HG03108 (cell line): Measurements from ENCODE around the gene EHMT1.
"Not testable (repeated sequence)": the region's sequence is repeated elsewhere in the genome, so short reads cannot be mapped to it uniquely, and the experiment has no call there.

Experiments used
- ATAC-seq: cut with Tn5 transposase; IDR thresholded peaks from one replicate; pipeline ENCODE4 v1.9.1; 2021; ENCODE audit warnings: moderate library complexity; ENCODE audit not compliant: unreplicated experiment

EHMT1 gene

GRCh38 chr9:137838576-137838975, 219.8 kb downstream of the EHMT1 start:
- no peak for ATAC-seq

GRCh38 chr9:137843355-137843754, 224.6 kb downstream of the EHMT1 start:
- no peak for ATAC-seq

GRCh38 chr9:137851516-137852267, 232.9 kb downstream of the EHMT1 start:
- no peak for ATAC-seq

GRCh38 chr9:137853392-137853995, 234.7 kb downstream of the EHMT1 start:
- ATAC-seq, result no peak

GRCh38 chr9:137860361-137860760, 241.6 kb downstream of the EHMT1 start:
- ATAC-seq, result no peak

- ATAC-seq, result no peak
These were observed 246.9 kb downstream of the EHMT1 start for GRCh38 chr9:137865581-137866145.

- no peak for ATAC-seq
These were observed 247.7 kb downstream of the EHMT1 start for GRCh38 chr9:137866226-137867141.

- ATAC-seq, result no peak
These were observed 251.6 kb downstream of the EHMT1 start for GRCh38 chr9:137870432-137870831.

- no peak for ATAC-seq
These were observed 253.5 kb downstream of the EHMT1 start for GRCh38 chr9:137872296-137872695.

- no peak for ATAC-seq
These were observed 254.6 kb downstream of the EHMT1 start for GRCh38 chr9:137873408-137873807.

- ATAC-seq, result no peak
These were observed 255.1 kb downstream of the EHMT1 start for GRCh38 chr9:137873858-137874362.

- no peak for ATAC-seq
These were observed 256.5 kb downstream of the EHMT1 start for GRCh38 chr9:137875354-137875753.

GRCh38 chr9:137875846-137876245, 257.0 kb downstream of the EHMT1 start:
- no peak for ATAC-seq

GRCh38 chr9:137876269-137876668, 257.5 kb downstream of the EHMT1 start:
- no peak for ATAC-seq

- no peak for ATAC-seq
These were observed 258.1 kb downstream of the EHMT1 start for GRCh38 chr9:137876781-137877386.

GRCh38 chr9:137877506-137878122, 258.8 kb downstream of the EHMT1 start, which contains the start of gene CACNA1B:
Gene CACNA1B (plus strand): TSS chr9:137877782. CDS start chr9:137877934, 152 bp downstream.
- not testable (repeated sequence) for ATAC-seq

GRCh38 chr9:137878146-137878941, 259.5 kb downstream of the EHMT1 start:
- no peak for ATAC-seq

GRCh38 chr9:137879052-137879451, 260.2 kb downstream of the EHMT1 start:
- no peak for ATAC-seq

GRCh38 chr9:137879566-137880150, 260.9 kb downstream of the EHMT1 start:
- no peak for ATAC-seq
